Stimulated activated CD4-positive, alpha-beta T cell treated with anti-CD3 and anti-CD28 coated beads, Interleukin-1b, Interleukin-23, amount 100 ng/mL, for 24 hours (primary cell): ENCODE results near the gene MRPL37.
"Not testable (repeated sequence)": the region's sequence is repeated elsewhere in the genome, so short reads cannot be mapped to it uniquely, and the experiment has no call there.

Experiments
- DNase-seq, 4 experiments: peaks; one replicate each; pipeline ENCODE4 v3.0.0-alpha.2; 2020; ENCODE audit warnings: low read depth in 4 of 4, low spot score in 1 of 4

MRPL37 gene

GRCh38 chr1:54219688-54220003 is 19.7 kb downstream of the MRPL37 start:
- DNase-seq, result no peak

GRCh38 chr1:54220004-54220811 is 20.2 kb downstream of the MRPL37 start:
- DNase-seq, result no peak

GRCh38 chr1:54221113-54221834 is 21.3 kb downstream of the MRPL37 start:
- DNase-seq, result no peak

- no peak for DNase-seq
These were observed 22.0 kb downstream of the MRPL37 start for GRCh38 chr1:54221867-54222484.

GRCh38 chr1:54222711-54223110 is 22.7 kb downstream of the MRPL37 start:
- DNase-seq, result no peak

- DNase-seq, result no peak
These were observed 23.7 kb downstream of the MRPL37 start for GRCh38 chr1:54223441-54224202.

GRCh38 chr1:54224233-54224632 is 24.3 kb downstream of the MRPL37 start:
- no peak for DNase-seq

- no peak for DNase-seq
These were observed 25.4 kb downstream of the MRPL37 start for GRCh38 chr1:54225378-54225777.

- DNase-seq, result no peak
These were observed 26.1 kb downstream of the MRPL37 start for GRCh38 chr1:54225986-54226559.

GRCh38 chr1:54227091-54227602 is 27.2 kb downstream of the MRPL37 start:
- no peak for DNase-seq

- no peak for DNase-seq
These were observed 27.9 kb downstream of the MRPL37 start for GRCh38 chr1:54227891-54228310.

- DNase-seq, result no peak
These were observed 28.7 kb downstream of the MRPL37 start for GRCh38 chr1:54228638-54229079.

GRCh38 chr1:54229281-54229891 is 29.4 kb downstream of the MRPL37 start:
- no peak for DNase-seq

GRCh38 chr1:54230507-54231339 is 30.8 kb downstream of the MRPL37 start:
- DNase-seq, result peak in 1 of 4 experiments; percentile 29

GRCh38 chr1:54233196-54233595 is 33.2 kb downstream of the MRPL37 start:
- DNase-seq, result not testable (repeated sequence)

GRCh38 chr1:54234284-54234683 is 34.3 kb downstream of the MRPL37 start:
- no peak for DNase-seq

GRCh38 chr1:54237586-54237985 is 37.6 kb downstream of the MRPL37 start:
- DNase-seq, result no peak

- DNase-seq, result no peak
These were observed 38.5 kb downstream of the MRPL37 start for GRCh38 chr1:54238353-54239034.

GRCh38 chr1:54239035-54239383 is 39.0 kb downstream of the MRPL37 start:
- no peak for DNase-seq
